Measurements from ENCODE around the gene AGGF1.
"Not testable (repeated sequence)": the region's sequence is repeated elsewhere in the genome, so short reads cannot be mapped to it uniquely, and the experiment has no call there.

AGGF1 gene

GRCh38 chr5:77030097-77031071 lies at the start of gene AGGF1:
TSS of gene AGGF1 (plus strand) at chr5:77030404. CDS start at chr5:77030767, 363 bp downstream.
- DNase-seq = peak; percentile 98

- DNase-seq = no peak
Measured at GRCh38 chr5:76980518-76981144, 49.6 kb upstream of the AGGF1 start.

- DNase-seq = no peak
Measured at GRCh38 chr5:76982450-76982849, 47.8 kb upstream of the AGGF1 start.

GRCh38 chr5:76983468-76983867 lies 46.7 kb upstream of the AGGF1 start:
- DNase-seq = no peak

- no peak for DNase-seq
Measured at GRCh38 chr5:76986825-76987526, 43.2 kb upstream of the AGGF1 start.

- no peak for DNase-seq
Measured at GRCh38 chr5:76990899-76991459, 39.2 kb upstream of the AGGF1 start.

- not testable (repeated sequence) for DNase-seq
Measured at GRCh38 chr5:76993436-76993835, 36.8 kb upstream of the AGGF1 start.

- no peak for DNase-seq
Measured at GRCh38 chr5:76994337-76994736, 35.9 kb upstream of the AGGF1 start.

GRCh38 chr5:76998251-76998650 lies 32.0 kb upstream of the AGGF1 start:
- DNase-seq = not testable (repeated sequence)

GRCh38 chr5:76999451-76999850 lies 30.8 kb upstream of the AGGF1 start:
- DNase-seq = no peak

- no peak for DNase-seq
Measured at GRCh38 chr5:77003246-77003645, 27.0 kb upstream of the AGGF1 start.

GRCh38 chr5:77006124-77006523 lies 24.1 kb upstream of the AGGF1 start:
- no peak for DNase-seq

GRCh38 chr5:77008413-77008812 lies 21.8 kb upstream of the AGGF1 start:
- no peak for DNase-seq

GRCh38 chr5:77010243-77010642 lies 20.0 kb upstream of the AGGF1 start:
- DNase-seq = no peak

- DNase-seq = no peak
Measured at GRCh38 chr5:77011498-77011897, 18.7 kb upstream of the AGGF1 start.

- DNase-seq = no peak
Measured at GRCh38 chr5:77012601-77013000, 17.6 kb upstream of the AGGF1 start.

GRCh38 chr5:77015938-77016569 lies 14.2 kb upstream of the AGGF1 start:
- peak; percentile 66 for DNase-seq

- no peak for DNase-seq
Measured at GRCh38 chr5:77016962-77017361, 13.2 kb upstream of the AGGF1 start.

GRCh38 chr5:77017668-77018067 lies 12.5 kb upstream of the AGGF1 start:
- DNase-seq = no peak

- DNase-seq = no peak
Measured at GRCh38 chr5:77022511-77023417, 7.4 kb upstream of the AGGF1 start.

GRCh38 chr5:77024490-77024889 lies 5.7 kb upstream of the AGGF1 start:
- no peak for DNase-seq
